SK-N-MC (cell line): ENCODE data around the gene SLC1A7.

Experiments
- EZH2 ChIP-seq: fragments of 200-600 bp; sonication (generic); IDR thresholded peaks from one replicate; pipeline ENCODE4 v1.6.1; 2017; ENCODE audit warnings: antibody characterized with exemption
- FOXP2 ChIP-seq: optimal IDR thresholded peaks from 2 replicates; pipeline ENCODE3; 2011; ENCODE audit warnings: mild to moderate bottlenecking, moderate library complexity; ENCODE audit not compliant: insufficient read depth; ENCODE audit errors: extremely low read length, control extremely low read depth
- POLR2AphosphoS5 ChIP-seq: IDR thresholded peaks from 2 replicates; pipeline ENCODE4 v1.6.1; 2012; ENCODE audit warnings: mild to moderate bottlenecking, low read depth, low read length, borderline replicate concordance

GRCh38 chr1:53140451-53140850 is 2.0 kb downstream of the SLC1A7 start:
- no peak for TF ChIP-seq EZH2
- no peak for TF ChIP-seq POLR2AphosphoS5
- TF ChIP-seq FOXP2: no peak
